Measurements from ENCODE around the gene NCAM1.
"Not testable (repeated sequence)": the region's sequence is repeated elsewhere in the genome, so short reads cannot be mapped to it uniquely, and the experiment has no call there.

The NCAM1 gene

DNA sequence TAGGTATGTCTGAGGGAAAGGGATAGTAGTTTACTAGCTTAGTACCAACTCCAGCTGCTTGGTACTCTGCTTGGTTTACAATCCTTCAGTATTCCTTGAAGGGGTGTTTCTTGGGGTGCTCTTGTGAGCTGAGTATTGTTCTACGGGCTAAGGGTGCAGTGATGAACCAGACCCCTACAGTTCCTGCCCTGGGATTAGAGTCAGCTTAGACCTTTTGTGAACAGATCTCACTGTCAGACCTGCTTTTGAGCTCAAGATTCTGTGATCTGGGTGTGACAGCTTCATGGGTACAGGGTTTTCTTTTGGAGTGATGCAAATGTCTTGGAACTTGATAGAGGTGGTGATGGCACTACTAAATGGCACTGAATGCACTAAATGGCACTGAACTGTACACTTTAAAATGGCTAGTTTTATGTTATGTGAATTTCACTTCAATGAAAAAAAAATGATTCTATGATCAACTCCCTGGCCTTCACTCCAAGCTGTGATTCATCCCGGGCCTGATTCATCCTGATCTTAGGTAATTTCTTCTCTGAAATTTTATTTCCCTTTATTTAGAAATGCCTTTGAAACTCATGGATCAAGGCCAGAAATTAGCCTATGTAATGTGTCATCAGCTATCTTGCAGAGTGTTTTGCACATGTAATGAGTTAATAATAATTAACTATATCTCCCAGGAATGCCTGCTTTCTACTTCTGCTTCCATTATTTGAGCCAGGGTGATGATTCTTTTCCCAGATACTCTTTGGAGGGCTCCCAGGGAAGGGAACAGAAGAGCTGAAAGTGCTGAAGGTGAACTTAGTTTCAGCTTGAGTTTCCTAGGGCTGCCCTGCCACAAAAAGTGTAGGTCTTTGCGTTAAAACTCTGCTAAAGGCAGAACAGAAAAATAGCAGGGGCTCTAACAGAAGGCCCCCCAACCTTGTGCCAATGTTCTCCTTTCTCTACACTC is 87.9 kb downstream of the NCAM1 start:
- no peak overlapping the region for H3K27ac ChIP-seq (ENCODE audit: low read depth, low read length)
- WGBS (ENCODE audit: extremely low coverage, insufficient coverage, low lambda C conversion rate) = no CpG with 5 or more reads among the region's 3 CpGs
- H3K56ac ChIP-seq (ENCODE audit: low read length) = no peak overlapping the region
- no peak overlapping the region for H3K4me3 ChIP-seq (ENCODE audit: low read length)
- DNase-seq = no peak
- no peaks in the 10 kb centered on the region for H3K36me3 ChIP-seq (ENCODE audit: control insufficient read depth, insufficient read depth, low read length)
- no peak overlapping the region for H4K5ac ChIP-seq (ENCODE audit: low read length)
- H2AK5ac ChIP-seq (ENCODE audit: low read length) = no peak overlapping the region
- H2BK120ac ChIP-seq (ENCODE audit: low read depth, low read length) = no peak overlapping the region
- no peaks in the 10 kb centered on the region for H3K79me1 ChIP-seq (ENCODE audit: low read length)
- H3K79me2 ChIP-seq (ENCODE audit: control insufficient read depth, insufficient read depth, low read length) = no peaks in the 10 kb centered on the region
- H3K4me2 ChIP-seq (ENCODE audit: low read length) = no peak overlapping the region
- no peak overlapping the region for H2BK5ac ChIP-seq (ENCODE audit: low read length)
- no peak overlapping the region for H3K4ac ChIP-seq (ENCODE audit: low read depth, low read length)
- H4K8ac ChIP-seq (ENCODE audit: low read depth, low read length) = no peak overlapping the region
- no peaks in the 10 kb centered on the region for H3K27me3 ChIP-seq (ENCODE audit: insufficient read depth, low read length, poor library complexity)
- no peak overlapping the region for H3K18ac ChIP-seq (ENCODE audit: low read length)
- no peak overlapping the region for H3K9ac ChIP-seq (ENCODE audit: low read length)
- no peak overlapping the region for H3K23ac ChIP-seq (ENCODE audit: low read length)
- no peaks in the 10 kb centered on the region for H3K4me1 ChIP-seq (ENCODE audit: control insufficient read depth, low read depth, low read length)
- H2BK15ac ChIP-seq (replicated peaks; ENCODE audit: low read depth) = no peak overlapping the region

DNA sequence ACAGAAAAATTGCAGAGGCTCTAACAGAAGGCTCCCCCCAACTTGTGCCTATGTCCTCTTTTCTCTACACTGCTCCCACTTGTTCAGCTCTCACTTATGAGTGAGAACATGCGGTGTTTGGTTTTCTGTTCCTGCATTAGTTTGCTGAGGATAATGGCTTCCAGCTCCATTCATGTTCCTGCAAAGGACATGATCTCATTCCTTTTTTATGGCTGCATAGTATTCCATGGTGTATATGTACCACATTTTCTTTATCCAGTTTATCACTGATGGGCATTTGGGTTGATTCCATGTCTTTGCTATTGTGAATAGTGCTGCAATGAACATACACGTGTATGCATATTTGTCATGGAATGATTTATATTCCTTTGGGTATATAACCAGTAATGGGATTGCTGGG is 91.8 kb downstream of the NCAM1 start:
- not testable (repeated sequence) for H3K4ac ChIP-seq (ENCODE audit: low read depth, low read length); H3K79me2 ChIP-seq (ENCODE audit: control insufficient read depth, insufficient read depth, low read length); H4K8ac ChIP-seq (ENCODE audit: low read depth, low read length); H3K27ac ChIP-seq (ENCODE audit: low read depth, low read length); H3K4me3 ChIP-seq (ENCODE audit: low read length); DNase-seq; H3K36me3 ChIP-seq (ENCODE audit: control insufficient read depth, insufficient read depth, low read length); H2BK5ac ChIP-seq (ENCODE audit: low read length); H2BK120ac ChIP-seq (ENCODE audit: low read depth, low read length); H3K9ac ChIP-seq (ENCODE audit: low read length); H3K27me3 ChIP-seq (ENCODE audit: insufficient read depth, low read length, poor library complexity); H3K4me2 ChIP-seq (ENCODE audit: low read length); H3K79me1 ChIP-seq (ENCODE audit: low read length); H3K18ac ChIP-seq (ENCODE audit: low read length); H3K4me1 ChIP-seq (ENCODE audit: control insufficient read depth, low read depth, low read length); H4K5ac ChIP-seq (ENCODE audit: low read length); H2AK5ac ChIP-seq (ENCODE audit: low read length); H3K56ac ChIP-seq (ENCODE audit: low read length); H3K23ac ChIP-seq (ENCODE audit: low read length); H2BK15ac ChIP-seq (replicated peaks; ENCODE audit: low read depth)
- WGBS (ENCODE audit: extremely low coverage, insufficient coverage, low lambda C conversion rate) = no CpG with 5 or more reads among the region's 2 CpGs

DNA sequence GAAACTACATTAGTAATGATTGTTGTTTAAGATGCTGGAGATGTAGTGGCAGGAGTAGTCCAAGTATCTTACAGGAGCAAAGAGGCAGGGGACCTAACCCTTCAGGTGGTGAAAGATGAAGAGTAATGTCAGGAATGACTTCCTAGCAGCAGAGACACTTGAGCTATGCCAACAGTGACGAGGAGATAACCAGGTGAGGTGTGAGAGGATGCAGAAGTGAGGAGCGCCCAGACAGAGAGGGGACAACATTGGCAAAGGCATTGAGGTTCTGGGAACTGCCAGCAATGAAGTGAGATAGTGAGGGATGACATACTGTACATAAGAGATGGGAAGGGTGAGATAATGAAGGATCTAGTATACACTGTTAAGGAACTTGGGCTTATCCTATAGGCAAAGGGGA is 95.8 kb downstream of the NCAM1 start:
- Histone ChIP-seq H3K27ac (ENCODE audit: low read depth, low read length) (no peak overlapping the region), H3K36me3 (ENCODE audit: control insufficient read depth, insufficient read depth, low read length) (no peaks in the 10 kb centered on the region), H2BK5ac (ENCODE audit: low read length) (no peak overlapping the region), H3K4me2 (ENCODE audit: low read length) (no peak overlapping the region), H4K5ac (ENCODE audit: low read length) (no peak overlapping the region), H3K4me1 (ENCODE audit: control insufficient read depth, low read depth, low read length) (no peaks in the 10 kb centered on the region), H3K23ac (ENCODE audit: low read length) (no peak overlapping the region), H3K4me3 (ENCODE audit: low read length) (no peak overlapping the region), H3K27me3 (ENCODE audit: insufficient read depth, low read length, poor library complexity) (no peaks in the 10 kb centered on the region), H3K4ac (ENCODE audit: low read depth, low read length) (no peak overlapping the region), H2BK15ac (replicated peaks; ENCODE audit: low read depth) (no peak overlapping the region), H4K8ac (ENCODE audit: low read depth, low read length) (no peak overlapping the region), H2BK120ac (ENCODE audit: low read depth, low read length) (no peak overlapping the region), H3K79me1 (ENCODE audit: low read length) (no peaks in the 10 kb centered on the region), H2AK5ac (ENCODE audit: low read length) (no peak overlapping the region), H3K56ac (ENCODE audit: low read length) (no peak overlapping the region), H3K9ac (ENCODE audit: low read length) (no peak overlapping the region), H3K18ac (ENCODE audit: low read length) (no peak overlapping the region), H3K79me2 (ENCODE audit: control insufficient read depth, insufficient read depth, low read length) (no peaks in the 10 kb centered on the region)
- DNase-seq = no peak
- no CpG with 5 or more reads among the region's 2 CpGs for WGBS (ENCODE audit: extremely low coverage, insufficient coverage, low lambda C conversion rate)

DNA sequence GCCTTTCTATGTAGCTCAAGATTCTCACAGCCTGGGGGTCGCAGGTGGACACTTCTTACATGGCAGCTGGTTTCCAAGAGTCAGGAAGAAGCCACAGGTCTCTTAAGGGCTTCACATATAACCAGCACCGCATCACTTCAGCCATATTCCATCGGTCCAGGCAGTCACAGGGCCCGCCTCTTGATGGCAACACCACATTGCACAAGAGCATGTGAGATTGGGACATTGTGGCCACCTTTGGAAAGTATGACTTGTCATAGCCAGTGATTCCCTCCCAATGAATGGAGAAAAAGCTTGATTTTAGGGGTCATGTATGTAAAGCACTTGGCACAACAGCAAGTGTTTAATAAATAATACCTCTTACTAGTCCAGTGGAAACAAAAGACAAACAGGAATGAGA is 98.3 kb downstream of the NCAM1 start:
- Histone ChIP-seq H3K27ac (ENCODE audit: low read depth, low read length) (no peak overlapping the region), H3K4me1 (ENCODE audit: control insufficient read depth, low read depth, low read length) (no peaks in the 10 kb centered on the region), H2AK5ac (ENCODE audit: low read length) (no peak overlapping the region), H3K4me3 (ENCODE audit: low read length) (no peak overlapping the region), H3K79me1 (ENCODE audit: low read length) (no peaks in the 10 kb centered on the region), H3K4me2 (ENCODE audit: low read length) (no peak overlapping the region), H3K18ac (ENCODE audit: low read length) (no peak overlapping the region), H2BK15ac (replicated peaks; ENCODE audit: low read depth) (no peak overlapping the region), H3K56ac (ENCODE audit: low read length) (no peak overlapping the region), H2BK120ac (ENCODE audit: low read depth, low read length) (no peak overlapping the region), H4K5ac (ENCODE audit: low read length) (no peak overlapping the region), H3K36me3 (ENCODE audit: control insufficient read depth, insufficient read depth, low read length) (no peaks in the 10 kb centered on the region), H3K23ac (ENCODE audit: low read length) (no peak overlapping the region), H2BK5ac (ENCODE audit: low read length) (no peak overlapping the region), H3K79me2 (ENCODE audit: control insufficient read depth, insufficient read depth, low read length) (no peaks in the 10 kb centered on the region), H3K4ac (ENCODE audit: low read depth, low read length) (no peak overlapping the region), H4K8ac (ENCODE audit: low read depth, low read length) (no peak overlapping the region), H3K9ac (ENCODE audit: low read length) (no peak overlapping the region), H3K27me3 (ENCODE audit: insufficient read depth, low read length, poor library complexity) (no peaks in the 10 kb centered on the region)
- no CpG with 5 or more reads among the region's 4 CpGs for WGBS (ENCODE audit: extremely low coverage, insufficient coverage, low lambda C conversion rate)
- no peak for DNase-seq

DNA sequence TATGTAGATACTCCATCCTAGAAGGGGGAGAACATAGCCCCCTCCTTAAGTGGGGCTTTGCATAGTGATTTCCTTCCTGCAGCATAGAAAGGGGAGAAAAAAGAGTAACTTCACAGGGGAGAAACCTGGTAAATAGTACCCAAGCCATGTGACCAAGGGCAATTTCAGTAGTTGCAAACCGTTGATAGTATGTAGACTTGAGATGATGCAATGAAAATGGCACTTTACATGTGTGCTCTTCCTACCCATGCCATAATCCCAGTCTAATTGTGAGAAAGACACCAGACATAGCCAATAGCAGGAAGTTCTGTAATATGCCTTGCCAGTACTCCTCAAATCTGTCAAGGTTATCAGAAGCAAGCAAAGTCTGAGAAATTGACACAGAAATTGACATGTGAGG is 104.1 kb downstream of the NCAM1 start:
- no peak overlapping the region for H3K56ac ChIP-seq (ENCODE audit: low read length)
- H2AK5ac ChIP-seq (ENCODE audit: low read length) = no peak overlapping the region
- no peaks in the 10 kb centered on the region for H3K27me3 ChIP-seq (ENCODE audit: insufficient read depth, low read length, poor library complexity)
- H3K4me1 ChIP-seq (ENCODE audit: control insufficient read depth, low read depth, low read length) = no peaks in the 10 kb centered on the region
- H3K23ac ChIP-seq (ENCODE audit: low read length) = no peak overlapping the region
- H2BK15ac ChIP-seq (replicated peaks; ENCODE audit: low read depth) = no peak overlapping the region
- no peak overlapping the region for H3K9ac ChIP-seq (ENCODE audit: low read length)
- no CpG with 5 or more reads among the region's 1 CpG for WGBS (ENCODE audit: extremely low coverage, insufficient coverage, low lambda C conversion rate)
- no peak overlapping the region for H2BK5ac ChIP-seq (ENCODE audit: low read length)
- H4K8ac ChIP-seq (ENCODE audit: low read depth, low read length) = no peak overlapping the region
- H4K5ac ChIP-seq (ENCODE audit: low read length) = no peak overlapping the region
- no peaks in the 10 kb centered on the region for H3K36me3 ChIP-seq (ENCODE audit: control insufficient read depth, insufficient read depth, low read length)
- H3K79me2 ChIP-seq (ENCODE audit: control insufficient read depth, insufficient read depth, low read length) = no peaks in the 10 kb centered on the region
- no peak overlapping the region for H3K4me2 ChIP-seq (ENCODE audit: low read length)
- H3K27ac ChIP-seq (ENCODE audit: low read depth, low read length) = no peak overlapping the region
- no peak overlapping the region for H3K4me3 ChIP-seq (ENCODE audit: low read length)
- no peak overlapping the region for H3K18ac ChIP-seq (ENCODE audit: low read length)
- no peaks in the 10 kb centered on the region for H3K79me1 ChIP-seq (ENCODE audit: low read length)
- H3K4ac ChIP-seq (ENCODE audit: low read depth, low read length) = no peak overlapping the region
- H2BK120ac ChIP-seq (ENCODE audit: low read depth, low read length) = no peak overlapping the region
- DNase-seq = no peak

All from mesendoderm (in vitro differentiated cells).